22Rv1 (cell line): ENCODE measurements around the gene BAHCC1.

ENCODE experiments used
- CTCF ChIP-seq: fragments of 450-650 bp; IDR thresholded peaks from 2 replicates; pipeline ENCODE4 v1.5.1; 2017; ENCODE audit warnings: mild to moderate bottlenecking
- ZFX ChIP-seq: fragments of 450-650 bp; IDR thresholded peaks from 2 replicates; pipeline ENCODE4 v1.6.1; 2017; ENCODE audit warnings: antibody characterized with exemption, borderline replicate concordance

GRCh38 chr17:81445642-81446503, 50.6 kb downstream of the BAHCC1 start:
- TF ChIP-seq CTCF (no peak), ZFX (no peak)
